Neutrophil (primary cell): ENCODE results near the gene TSPAN18.

Experiments used
- H3K27ac ChIP-seq: fragments of 200-600 bp; sonication (generic); 2 replicates; pipeline ENCODE4 v1.5.1; 2016; ENCODE audit warnings: mild to moderate bottlenecking, moderate library complexity
- H3K27me3 ChIP-seq: fragments of 200-600 bp; sonication (generic); 2 replicates; pipeline ENCODE4 v1.6.0; 2016; ENCODE audit warnings: mild to moderate bottlenecking
- H3K36me3 ChIP-seq: fragments of 200-600 bp; sonication (generic); 2 replicates; pipeline ENCODE4 v1.5.1; 2017
- H3K4me1 ChIP-seq, 2 experiments: fragments of 200-600 bp in 1 of 2; sonication (generic) in 1 of 2; 1 replicate in 1 of 2; 2 replicates in 1 of 2; pipeline versions ENCODE4 v1.5.1 to v1.6.1; 2013 to 2016; ENCODE audit warnings: low read depth in 1 of 2, low read length in 1 of 2, mild to moderate bottlenecking in 1 of 2, moderate library complexity in 1 of 2; ENCODE audit not compliant: control insufficient read depth in 1 of 2, insufficient read depth in 1 of 2
- H3K4me3 ChIP-seq, 2 experiments: fragments of 200-600 bp in 1 of 2; sonication (generic) in 1 of 2; 1 replicate in 1 of 2; 2 replicates in 1 of 2; pipeline ENCODE4 v1.5.1; 2013 to 2016; ENCODE audit warnings: low read depth in 1 of 2, low read length in 1 of 2, mild to moderate bottlenecking in 1 of 2, moderate library complexity in 1 of 2
- H3K9me3 ChIP-seq: fragments of 200-600 bp; sonication (generic); 2 replicates; pipeline ENCODE4 v1.5.1; 2016
- CTCF ChIP-seq: fragments of 200-600 bp; sonication (generic); IDR thresholded peaks from 2 replicates; pipeline ENCODE4 v1.5.1; 2016; ENCODE audit warnings: antibody characterized with exemption

Gene TSPAN18

GRCh38 chr11:44860346-44860745 lies 133.6 kb downstream of the TSPAN18 start:
- H3K4me1 ChIP-seq: no peaks in the 10 kb centered on the region
- TF ChIP-seq CTCF: no peak
- H3K36me3 ChIP-seq: no peaks in the 10 kb centered on the region
- no peaks in the 10 kb centered on the region for H3K9me3 ChIP-seq
- H3K27me3 ChIP-seq: peaks cover 60% of the 10 kb centered on the region
- H3K27ac ChIP-seq: no peak overlapping the region
- H3K4me3 ChIP-seq: no peak overlapping the region

- Histone ChIP-seq H3K4me3 (no peak overlapping the region), H3K9me3 (no peaks in the 10 kb centered on the region), H3K36me3 (no peaks in the 10 kb centered on the region), H3K27me3 (peaks cover 60% of the 10 kb centered on the region), H3K4me1 (no peaks in the 10 kb centered on the region), H3K27ac (no peak overlapping the region)
- TF ChIP-seq CTCF: no peak
These were observed 135.2 kb downstream of the TSPAN18 start for GRCh38 chr11:44861849-44862557.

- Histone ChIP-seq H3K4me3 (no peak overlapping the region), H3K9me3 (no peaks in the 10 kb centered on the region), H3K27ac (no peak overlapping the region), H3K4me1 (no peaks in the 10 kb centered on the region), H3K27me3 (peaks cover 60% of the 10 kb centered on the region), H3K36me3 (no peaks in the 10 kb centered on the region)
- no peak for TF ChIP-seq CTCF
These were observed 135.9 kb downstream of the TSPAN18 start for GRCh38 chr11:44862558-44863101.

GRCh38 chr11:44863231-44863630 lies 136.5 kb downstream of the TSPAN18 start:
- H3K27ac ChIP-seq: no peak overlapping the region
- H3K27me3 ChIP-seq: peaks cover 60% of the 10 kb centered on the region
- no peaks in the 10 kb centered on the region for H3K4me1 ChIP-seq
- H3K4me3 ChIP-seq: no peak overlapping the region
- no peaks in the 10 kb centered on the region for H3K36me3 ChIP-seq
- no peaks in the 10 kb centered on the region for H3K9me3 ChIP-seq
- TF ChIP-seq CTCF: no peak

GRCh38 chr11:44865866-44866272 lies 139.1 kb downstream of the TSPAN18 start:
- no peak for TF ChIP-seq CTCF
- Histone ChIP-seq H3K36me3 (no peaks in the 10 kb centered on the region), H3K4me3 (no peak overlapping the region), H3K4me1 (no peaks in the 10 kb centered on the region), H3K27me3 (peaks cover 38% of the 10 kb centered on the region), H3K9me3 (no peaks in the 10 kb centered on the region), H3K27ac (no peak overlapping the region)
